WTC11 (cell line): ENCODE measurements around the gene FITM2.

Source experiments
- CBFB ChIP-seq: sonication (generic); formaldehyde crosslinking; IDR thresholded peaks from 2 replicates; pipeline ENCODE4 v1.8.1; 2022; ENCODE audit warnings: mild to moderate bottlenecking, low read depth, missing genetic modification reagents
- CREB1 ChIP-seq: sonication (generic); formaldehyde crosslinking; IDR thresholded peaks from 2 replicates; pipeline ENCODE4 v1.8.0; 2023; ENCODE audit warnings: mild to moderate bottlenecking, missing genetic modification reagents
- CREM ChIP-seq: sonication (generic); formaldehyde crosslinking; IDR thresholded peaks from 2 replicates; pipeline ENCODE4 v1.8.1; 2022; ENCODE audit warnings: mild to moderate bottlenecking, missing genetic modification reagents, moderate library complexity
- ETV6 ChIP-seq: sonication (generic); formaldehyde crosslinking; IDR thresholded peaks from 2 replicates; pipeline ENCODE4 v1.8.1; 2022; ENCODE audit warnings: mild to moderate bottlenecking, missing genetic modification reagents
- MXD4 ChIP-seq: fragments of 250-450 bp; sonication (Bioruptor Pico); IDR thresholded peaks from 2 replicates; pipeline ENCODE4 v1.8.0; 2021; ENCODE audit warnings: mild to moderate bottlenecking, moderate library complexity, borderline replicate concordance
- RELA ChIP-seq: sonication (generic); formaldehyde crosslinking; IDR thresholded peaks from 2 replicates; pipeline ENCODE4 v1.8.1; 2022; ENCODE audit warnings: missing genetic modification reagents, mild to moderate bottlenecking, borderline replicate concordance
- TF ChIP-seq, protein P1 (sequence below): sonication (generic); formaldehyde crosslinking; IDR thresholded peaks from 2 replicates; pipeline ENCODE4 v1.8.1; 2022; ENCODE audit warnings: low read depth, missing genetic modification reagents, borderline replicate concordance
- TF ChIP-seq, protein P2 (sequence below): sonication (generic); formaldehyde crosslinking; IDR thresholded peaks from 2 replicates; pipeline ENCODE4 v1.8.1; 2023; ENCODE audit warnings: mild to moderate bottlenecking, missing genetic modification reagents, borderline replicate concordance
- TF ChIP-seq, protein P3 (sequence below): fragments of 250-450 bp; sonication (Bioruptor Pico); IDR thresholded peaks from 2 replicates; pipeline ENCODE4 v1.8.0; 2021; ENCODE audit warnings: mild to moderate bottlenecking
- TF ChIP-seq, protein P4 (sequence below): fragments of 200-600 bp; IDR thresholded peaks from 2 replicates; pipeline ENCODE4 v1.8.0; 2022; ENCODE audit warnings: antibody characterized with exemption
- TF ChIP-seq, protein P5 (sequence below): sonication (generic); formaldehyde crosslinking; IDR thresholded peaks from 2 replicates; pipeline ENCODE4 v1.8.1; 2022; ENCODE audit warnings: missing genetic modification reagents, borderline replicate concordance
- TF ChIP-seq, protein P6 (sequence below): sonication (generic); formaldehyde crosslinking; IDR thresholded peaks from 2 replicates; pipeline ENCODE4 v1.8.1; 2023; ENCODE audit warnings: mild to moderate bottlenecking, missing genetic modification reagents
- TF ChIP-seq, protein P7 (sequence below): sonication (generic); formaldehyde crosslinking; IDR thresholded peaks from 2 replicates; pipeline ENCODE4 v1.8.0; 2022; ENCODE audit warnings: mild to moderate bottlenecking, missing genetic modification reagents
- TF ChIP-seq, protein P8 (sequence below): sonication (generic); formaldehyde crosslinking; IDR thresholded peaks from 2 replicates; pipeline ENCODE4 v1.8.0; 2022; ENCODE audit warnings: mild to moderate bottlenecking, missing genetic modification reagents

DNA sequence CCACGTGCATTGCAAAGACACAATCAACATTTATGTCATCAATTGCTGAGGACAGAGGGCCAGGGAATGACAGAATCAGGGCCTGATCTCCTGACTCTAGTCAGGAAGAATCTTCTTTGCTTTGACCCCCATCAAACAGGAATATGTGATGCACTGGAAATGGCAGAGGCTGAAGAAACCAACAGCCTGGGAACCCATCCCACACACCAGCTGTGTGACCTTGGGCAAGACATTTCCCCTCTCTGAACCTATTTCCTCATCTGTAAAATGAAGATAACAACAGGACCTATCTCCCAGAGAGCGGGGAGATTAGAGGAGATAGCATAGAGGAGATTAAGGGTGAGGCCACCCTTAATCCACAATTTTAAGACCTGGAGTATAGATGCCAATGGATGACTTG is 46.0 kb upstream of the FITM2 start:
- TF ChIP-seq, protein P1, sequence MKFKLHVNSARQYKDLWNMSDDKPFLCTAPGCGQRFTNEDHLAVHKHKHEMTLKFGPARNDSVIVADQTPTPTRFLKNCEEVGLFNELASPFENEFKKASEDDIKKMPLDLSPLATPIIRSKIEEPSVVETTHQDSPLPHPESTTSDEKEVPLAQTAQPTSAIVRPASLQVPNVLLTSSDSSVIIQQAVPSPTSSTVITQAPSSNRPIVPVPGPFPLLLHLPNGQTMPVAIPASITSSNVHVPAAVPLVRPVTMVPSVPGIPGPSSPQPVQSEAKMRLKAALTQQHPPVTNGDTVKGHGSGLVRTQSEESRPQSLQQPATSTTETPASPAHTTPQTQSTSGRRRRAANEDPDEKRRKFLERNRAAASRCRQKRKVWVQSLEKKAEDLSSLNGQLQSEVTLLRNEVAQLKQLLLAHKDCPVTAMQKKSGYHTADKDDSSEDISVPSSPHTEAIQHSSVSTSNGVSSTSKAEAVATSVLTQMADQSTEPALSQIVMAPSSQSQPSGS (CRISPR knock-in tag), result no peak
- TF ChIP-seq, protein P2, sequence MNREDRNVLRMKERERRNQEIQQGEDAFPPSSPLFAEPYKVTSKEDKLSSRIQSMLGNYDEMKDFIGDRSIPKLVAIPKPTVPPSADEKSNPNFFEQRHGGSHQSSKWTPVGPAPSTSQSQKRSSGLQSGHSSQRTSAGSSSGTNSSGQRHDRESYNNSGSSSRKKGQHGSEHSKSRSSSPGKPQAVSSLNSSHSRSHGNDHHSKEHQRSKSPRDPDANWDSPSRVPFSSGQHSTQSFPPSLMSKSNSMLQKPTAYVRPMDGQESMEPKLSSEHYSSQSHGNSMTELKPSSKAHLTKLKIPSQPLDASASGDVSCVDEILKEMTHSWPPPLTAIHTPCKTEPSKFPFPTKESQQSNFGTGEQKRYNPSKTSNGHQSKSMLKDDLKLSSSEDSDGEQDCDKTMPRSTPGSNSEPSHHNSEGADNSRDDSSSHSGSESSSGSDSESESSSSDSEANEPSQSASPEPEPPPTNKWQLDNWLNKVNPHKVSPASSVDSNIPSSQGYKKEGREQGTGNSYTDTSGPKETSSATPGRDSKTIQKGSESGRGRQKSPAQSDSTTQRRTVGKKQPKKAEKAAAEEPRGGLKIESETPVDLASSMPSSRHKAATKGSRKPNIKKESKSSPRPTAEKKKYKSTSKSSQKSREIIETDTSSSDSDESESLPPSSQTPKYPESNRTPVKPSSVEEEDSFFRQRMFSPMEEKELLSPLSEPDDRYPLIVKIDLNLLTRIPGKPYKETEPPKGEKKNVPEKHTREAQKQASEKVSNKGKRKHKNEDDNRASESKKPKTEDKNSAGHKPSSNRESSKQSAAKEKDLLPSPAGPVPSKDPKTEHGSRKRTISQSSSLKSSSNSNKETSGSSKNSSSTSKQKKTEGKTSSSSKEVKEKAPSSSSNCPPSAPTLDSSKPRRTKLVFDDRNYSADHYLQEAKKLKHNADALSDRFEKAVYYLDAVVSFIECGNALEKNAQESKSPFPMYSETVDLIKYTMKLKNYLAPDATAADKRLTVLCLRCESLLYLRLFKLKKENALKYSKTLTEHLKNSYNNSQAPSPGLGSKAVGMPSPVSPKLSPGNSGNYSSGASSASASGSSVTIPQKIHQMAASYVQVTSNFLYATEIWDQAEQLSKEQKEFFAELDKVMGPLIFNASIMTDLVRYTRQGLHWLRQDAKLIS, result no peak
- TF ChIP-seq, protein P3, sequence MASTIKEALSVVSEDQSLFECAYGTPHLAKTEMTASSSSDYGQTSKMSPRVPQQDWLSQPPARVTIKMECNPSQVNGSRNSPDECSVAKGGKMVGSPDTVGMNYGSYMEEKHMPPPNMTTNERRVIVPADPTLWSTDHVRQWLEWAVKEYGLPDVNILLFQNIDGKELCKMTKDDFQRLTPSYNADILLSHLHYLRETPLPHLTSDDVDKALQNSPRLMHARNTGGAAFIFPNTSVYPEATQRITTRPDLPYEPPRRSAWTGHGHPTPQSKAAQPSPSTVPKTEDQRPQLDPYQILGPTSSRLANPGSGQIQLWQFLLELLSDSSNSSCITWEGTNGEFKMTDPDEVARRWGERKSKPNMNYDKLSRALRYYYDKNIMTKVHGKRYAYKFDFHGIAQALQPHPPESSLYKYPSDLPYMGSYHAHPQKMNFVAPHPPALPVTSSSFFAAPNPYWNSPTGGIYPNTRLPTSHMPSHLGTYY (CRISPR knock-in tag), result no peak
- TF ChIP-seq MXD4 (CRISPR knock-in tag) (no peak), CREB1 (CRISPR knock-in tag) (no peak), CREM (no peak), ETV6 (no peak), CBFB (CRISPR knock-in tag) (no peak), RELA (no peak)
- TF ChIP-seq, protein P4, sequence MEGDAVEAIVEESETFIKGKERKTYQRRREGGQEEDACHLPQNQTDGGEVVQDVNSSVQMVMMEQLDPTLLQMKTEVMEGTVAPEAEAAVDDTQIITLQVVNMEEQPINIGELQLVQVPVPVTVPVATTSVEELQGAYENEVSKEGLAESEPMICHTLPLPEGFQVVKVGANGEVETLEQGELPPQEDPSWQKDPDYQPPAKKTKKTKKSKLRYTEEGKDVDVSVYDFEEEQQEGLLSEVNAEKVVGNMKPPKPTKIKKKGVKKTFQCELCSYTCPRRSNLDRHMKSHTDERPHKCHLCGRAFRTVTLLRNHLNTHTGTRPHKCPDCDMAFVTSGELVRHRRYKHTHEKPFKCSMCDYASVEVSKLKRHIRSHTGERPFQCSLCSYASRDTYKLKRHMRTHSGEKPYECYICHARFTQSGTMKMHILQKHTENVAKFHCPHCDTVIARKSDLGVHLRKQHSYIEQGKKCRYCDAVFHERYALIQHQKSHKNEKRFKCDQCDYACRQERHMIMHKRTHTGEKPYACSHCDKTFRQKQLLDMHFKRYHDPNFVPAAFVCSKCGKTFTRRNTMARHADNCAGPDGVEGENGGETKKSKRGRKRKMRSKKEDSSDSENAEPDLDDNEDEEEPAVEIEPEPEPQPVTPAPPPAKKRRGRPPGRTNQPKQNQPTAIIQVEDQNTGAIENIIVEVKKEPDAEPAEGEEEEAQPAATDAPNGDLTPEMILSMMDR, result no peak
- TF ChIP-seq, protein P5, sequence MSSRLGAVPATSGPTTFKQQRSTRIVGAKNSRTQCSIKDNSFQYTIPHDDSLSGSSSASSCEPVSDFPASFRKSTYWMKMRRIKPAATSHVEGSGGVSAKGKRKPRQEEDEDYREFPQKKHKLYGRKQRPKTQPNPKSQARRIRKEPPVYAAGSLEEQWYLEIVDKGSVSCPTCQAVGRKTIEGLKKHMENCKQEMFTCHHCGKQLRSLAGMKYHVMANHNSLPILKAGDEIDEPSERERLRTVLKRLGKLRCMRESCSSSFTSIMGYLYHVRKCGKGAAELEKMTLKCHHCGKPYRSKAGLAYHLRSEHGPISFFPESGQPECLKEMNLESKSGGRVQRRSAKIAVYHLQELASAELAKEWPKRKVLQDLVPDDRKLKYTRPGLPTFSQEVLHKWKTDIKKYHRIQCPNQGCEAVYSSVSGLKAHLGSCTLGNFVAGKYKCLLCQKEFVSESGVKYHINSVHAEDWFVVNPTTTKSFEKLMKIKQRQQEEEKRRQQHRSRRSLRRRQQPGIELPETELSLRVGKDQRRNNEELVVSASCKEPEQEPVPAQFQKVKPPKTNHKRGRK (CRISPR knock-in tag), result no peak
- TF ChIP-seq, protein P6, sequence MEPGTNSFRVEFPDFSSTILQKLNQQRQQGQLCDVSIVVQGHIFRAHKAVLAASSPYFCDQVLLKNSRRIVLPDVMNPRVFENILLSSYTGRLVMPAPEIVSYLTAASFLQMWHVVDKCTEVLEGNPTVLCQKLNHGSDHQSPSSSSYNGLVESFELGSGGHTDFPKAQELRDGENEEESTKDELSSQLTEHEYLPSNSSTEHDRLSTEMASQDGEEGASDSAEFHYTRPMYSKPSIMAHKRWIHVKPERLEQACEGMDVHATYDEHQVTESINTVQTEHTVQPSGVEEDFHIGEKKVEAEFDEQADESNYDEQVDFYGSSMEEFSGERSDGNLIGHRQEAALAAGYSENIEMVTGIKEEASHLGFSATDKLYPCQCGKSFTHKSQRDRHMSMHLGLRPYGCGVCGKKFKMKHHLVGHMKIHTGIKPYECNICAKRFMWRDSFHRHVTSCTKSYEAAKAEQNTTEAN (CRISPR knock-in tag), result no peak
- TF ChIP-seq, protein P7, sequence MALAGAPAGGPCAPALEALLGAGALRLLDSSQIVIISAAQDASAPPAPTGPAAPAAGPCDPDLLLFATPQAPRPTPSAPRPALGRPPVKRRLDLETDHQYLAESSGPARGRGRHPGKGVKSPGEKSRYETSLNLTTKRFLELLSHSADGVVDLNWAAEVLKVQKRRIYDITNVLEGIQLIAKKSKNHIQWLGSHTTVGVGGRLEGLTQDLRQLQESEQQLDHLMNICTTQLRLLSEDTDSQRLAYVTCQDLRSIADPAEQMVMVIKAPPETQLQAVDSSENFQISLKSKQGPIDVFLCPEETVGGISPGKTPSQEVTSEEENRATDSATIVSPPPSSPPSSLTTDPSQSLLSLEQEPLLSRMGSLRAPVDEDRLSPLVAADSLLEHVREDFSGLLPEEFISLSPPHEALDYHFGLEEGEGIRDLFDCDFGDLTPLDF, result no peak
- TF ChIP-seq, protein P8, sequence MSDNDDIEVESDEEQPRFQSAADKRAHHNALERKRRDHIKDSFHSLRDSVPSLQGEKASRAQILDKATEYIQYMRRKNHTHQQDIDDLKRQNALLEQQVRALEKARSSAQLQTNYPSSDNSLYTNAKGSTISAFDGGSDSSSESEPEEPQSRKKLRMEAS (CRISPR knock-in tag), result no peak
